GM18858 (cell line): ENCODE data around the gene MCM5.
"Not testable (repeated sequence)": the region's sequence is repeated elsewhere in the genome, so short reads cannot be mapped to it uniquely, and the experiment has no call there.

Experiments used
- ATAC-seq: cut with Tn5 transposase; IDR thresholded peaks from one replicate; pipeline ENCODE4 v1.9.1; 2021; ENCODE audit not compliant: unreplicated experiment

MCM5 gene

DNA sequence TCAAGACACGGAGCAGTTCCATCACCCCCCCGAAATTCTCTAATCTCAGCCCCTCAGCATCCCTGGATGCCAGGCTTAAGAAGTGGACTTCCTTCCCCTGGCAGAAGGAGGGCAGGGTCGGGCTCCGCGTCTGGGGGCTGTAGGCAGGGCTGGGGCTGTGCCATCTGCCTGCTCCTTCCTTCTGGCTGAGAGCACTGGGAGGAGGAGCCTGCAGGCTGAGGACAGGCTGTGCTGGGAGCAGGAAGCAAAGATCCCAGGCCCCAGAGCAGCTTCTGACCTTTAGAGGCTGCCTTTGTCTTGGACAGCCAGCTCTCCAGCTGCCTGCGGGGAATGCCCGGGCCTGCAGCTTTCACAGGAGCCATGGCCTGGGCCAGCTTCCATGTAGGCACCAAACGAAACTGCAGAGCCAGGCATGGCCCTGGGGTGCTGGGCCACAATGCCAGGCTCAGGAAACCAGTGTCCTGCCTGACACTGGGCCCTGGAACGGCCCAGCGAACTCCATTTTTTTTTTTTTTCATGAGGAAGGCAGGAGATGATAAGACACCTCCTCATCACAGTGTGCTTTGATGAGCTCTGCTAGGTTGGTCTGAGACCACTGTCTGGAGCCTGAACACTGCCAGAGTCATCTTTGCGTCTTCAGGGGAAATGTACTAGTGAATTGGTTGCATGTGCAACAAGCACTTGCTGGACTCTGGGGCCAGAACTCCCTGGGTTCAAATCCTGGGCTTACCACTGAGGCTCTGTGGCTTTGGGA is 67.9 kb downstream of the MCM5 start:
- no peak for ATAC-seq

DNA sequence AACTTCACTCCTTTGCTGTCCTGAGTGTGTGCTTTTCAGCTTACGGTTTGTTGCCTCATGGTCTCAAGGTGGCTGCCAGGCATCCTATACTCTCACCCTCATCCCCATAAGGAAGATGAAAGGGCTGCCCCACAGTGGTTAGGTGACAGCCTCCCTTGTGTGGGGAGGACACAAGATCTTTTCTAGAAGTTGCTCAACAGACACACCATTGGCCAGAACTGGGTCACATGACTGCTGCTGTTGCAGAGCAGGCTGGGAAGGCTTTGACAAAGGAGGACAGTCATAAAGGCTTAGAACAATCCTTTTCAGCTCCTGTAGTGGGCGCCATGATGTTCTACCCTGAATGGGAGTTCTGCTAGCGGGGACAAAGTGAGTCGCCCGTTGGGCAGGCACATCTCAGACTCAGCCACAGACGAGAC is 71.0 kb downstream of the MCM5 start:
- no peak for ATAC-seq

DNA sequence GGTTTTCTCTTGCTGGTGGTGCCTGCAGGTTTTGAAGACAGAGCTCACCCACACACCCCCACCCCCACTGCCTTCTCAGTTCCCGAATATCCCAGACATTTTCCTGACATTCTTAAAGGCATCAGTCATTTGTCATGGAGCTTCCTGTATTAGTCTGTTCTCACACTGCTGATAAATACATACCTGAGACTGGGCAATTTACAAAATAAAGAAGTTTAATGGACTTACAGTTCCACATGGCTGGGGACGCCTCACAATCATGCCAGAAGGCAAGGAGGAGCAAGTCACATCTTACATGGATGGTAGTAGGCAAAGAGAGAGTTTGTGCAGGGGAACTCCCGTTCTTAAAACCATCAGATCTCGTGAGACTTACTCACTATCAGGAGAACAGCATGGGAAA is 71.6 kb downstream of the MCM5 start:
- ATAC-seq = not testable (repeated sequence)

DNA sequence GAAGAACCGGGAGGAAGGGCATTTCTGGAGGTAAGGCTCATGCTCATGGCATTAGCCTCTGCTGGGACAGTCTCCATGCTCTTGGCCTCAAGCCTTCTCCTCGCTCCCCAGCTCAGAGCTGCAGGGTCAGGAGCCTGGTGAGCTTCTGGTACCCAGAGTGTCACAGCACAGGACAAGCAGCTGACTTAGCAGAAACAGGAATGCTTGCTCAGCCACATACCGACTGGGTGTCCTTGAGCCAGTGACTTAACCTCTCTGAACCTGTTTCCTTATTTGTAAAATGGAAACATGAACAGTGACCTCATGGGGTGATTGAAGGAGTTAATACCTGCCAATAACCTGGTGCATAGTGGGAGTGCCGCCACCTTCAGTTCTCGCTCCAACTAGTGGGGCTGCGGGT is 72.5 kb downstream of the MCM5 start:
- no peak for ATAC-seq

DNA sequence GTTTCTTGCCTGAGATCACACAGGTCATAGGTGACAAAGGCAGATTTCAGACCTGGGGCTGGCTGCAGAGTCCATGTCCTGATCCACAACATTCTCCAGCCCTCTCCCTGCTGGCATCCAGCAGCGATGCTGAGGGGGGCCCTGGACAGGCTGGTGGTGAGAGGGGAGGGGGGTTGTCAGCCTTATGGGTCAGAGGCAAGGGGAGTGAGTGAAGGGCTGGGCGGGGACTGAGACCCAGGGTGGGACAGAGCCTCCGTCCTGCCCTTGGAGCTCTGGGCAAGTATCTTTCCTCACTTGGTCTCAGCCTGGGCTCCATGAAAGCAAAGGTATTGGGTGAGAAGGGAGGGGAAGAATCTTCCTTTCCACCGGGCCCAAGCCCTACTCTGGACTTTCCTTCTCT is 74.0 kb downstream of the MCM5 start:
- no peak for ATAC-seq
